ENCODE results near the gene CCR4.

DNA sequence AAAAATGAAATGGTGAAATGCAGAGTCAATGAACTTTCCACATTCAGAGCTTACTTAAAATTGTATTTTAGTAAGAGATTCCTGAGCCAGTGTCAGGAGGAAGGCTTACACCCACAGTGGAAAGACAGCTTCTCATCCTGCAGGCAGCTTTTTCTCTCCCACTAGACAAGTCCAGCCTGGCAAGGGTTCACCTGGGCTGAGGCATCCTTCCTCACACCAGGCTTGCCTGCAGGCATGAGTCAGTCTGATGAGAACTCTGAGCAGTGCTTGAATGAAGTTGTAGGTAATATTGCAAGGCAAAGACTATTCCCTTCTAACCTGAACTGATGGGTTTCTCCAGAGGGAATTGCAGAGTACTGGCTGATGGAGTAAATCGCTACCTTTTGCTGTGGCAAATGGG, 3.1 kb downstream of the CCR4 start:
- TF ChIP-seq, protein P1, sequence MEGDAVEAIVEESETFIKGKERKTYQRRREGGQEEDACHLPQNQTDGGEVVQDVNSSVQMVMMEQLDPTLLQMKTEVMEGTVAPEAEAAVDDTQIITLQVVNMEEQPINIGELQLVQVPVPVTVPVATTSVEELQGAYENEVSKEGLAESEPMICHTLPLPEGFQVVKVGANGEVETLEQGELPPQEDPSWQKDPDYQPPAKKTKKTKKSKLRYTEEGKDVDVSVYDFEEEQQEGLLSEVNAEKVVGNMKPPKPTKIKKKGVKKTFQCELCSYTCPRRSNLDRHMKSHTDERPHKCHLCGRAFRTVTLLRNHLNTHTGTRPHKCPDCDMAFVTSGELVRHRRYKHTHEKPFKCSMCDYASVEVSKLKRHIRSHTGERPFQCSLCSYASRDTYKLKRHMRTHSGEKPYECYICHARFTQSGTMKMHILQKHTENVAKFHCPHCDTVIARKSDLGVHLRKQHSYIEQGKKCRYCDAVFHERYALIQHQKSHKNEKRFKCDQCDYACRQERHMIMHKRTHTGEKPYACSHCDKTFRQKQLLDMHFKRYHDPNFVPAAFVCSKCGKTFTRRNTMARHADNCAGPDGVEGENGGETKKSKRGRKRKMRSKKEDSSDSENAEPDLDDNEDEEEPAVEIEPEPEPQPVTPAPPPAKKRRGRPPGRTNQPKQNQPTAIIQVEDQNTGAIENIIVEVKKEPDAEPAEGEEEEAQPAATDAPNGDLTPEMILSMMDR (IDR thresholded peaks at IDR 0.05): no peak
- TF ChIP-seq POLR2A (IDR thresholded peaks at IDR 0.05): no peak

All from heart left ventricle (tissue), 13 donors.